K562 (cell line): Measurements from ENCODE around the gene ZSCAN22. TPM values are rescaled to one million over a fixed set of nuclear protein-coding genes. Genes with fewer than 3 reads are reported as not detected.
A peak's percentile ranks its signal among the peaks of the same experiment; 100 is the strongest.

Experiments
- CCAR2 ChIP-seq: fragments of 200-400 bp; formaldehyde crosslinking; IDR thresholded peaks from 2 replicates; pipeline ENCODE4 v1.6.1; 2017; ENCODE audit warnings: mild to moderate bottlenecking, low read depth, low read length
- CEBPB ChIP-seq: fragments of 450-650 bp; IDR thresholded peaks from 2 replicates; pipeline ENCODE4 v1.6.1; 2016; ENCODE audit warnings: missing genetic modification characterization, missing compliant biosample characterization
- DLX4 ChIP-seq: fragments of 250-450 bp; sonication (Bioruptor Pico); IDR thresholded peaks from 2 replicates; pipeline ENCODE4 v1.6.1; 2021; ENCODE audit warnings: mild to moderate bottlenecking
- HDAC8 ChIP-seq: fragments of 450-650 bp; IDR thresholded peaks from 2 replicates; pipeline ENCODE4 v1.6.1; 2016; ENCODE audit warnings: mild to moderate bottlenecking, missing genetic modification characterization, moderate library complexity, missing compliant biosample characterization
- IRF2 ChIP-seq: sonication (generic); formaldehyde crosslinking; IDR thresholded peaks from 2 replicates; pipeline ENCODE4 v1.8.1; 2022; ENCODE audit warnings: mild to moderate bottlenecking, missing genetic modification reagents
- NR2F6 ChIP-seq: fragments of 450-650 bp; formaldehyde crosslinking; IDR thresholded peaks from 2 replicates; pipeline ENCODE4 v1.4.0; 2020; ENCODE audit warnings: mild to moderate bottlenecking
- PHTF2 ChIP-seq: fragments of 250-450 bp; sonication (Bioruptor Pico); IDR thresholded peaks from 2 replicates; pipeline ENCODE4 v1.5.0; 2021; ENCODE audit warnings: mild to moderate bottlenecking
- ZBTB11 ChIP-seq, 3 experiments: fragments of 200-800 bp in 1 of 3; fragments of 250-450 bp in 1 of 3; fragments of 450-650 bp in 1 of 3; sonication (Bioruptor Pico) in 1 of 3; sonication (Bioruptor generic) in 1 of 3; formaldehyde crosslinking in 1 of 3; IDR thresholded peaks; 2 replicates each; pipeline versions ENCODE4 v1.6.1 to v1.8.0; 2016 to 2022; ENCODE audit warnings: mild to moderate bottlenecking in 2 of 3, missing genetic modification characterization in 2 of 3, missing compliant biosample characterization in 1 of 3, moderate library complexity in 1 of 3
- ZBTB40 ChIP-seq, 2 experiments: fragments of 450-650 bp in 1 of 2; sonication (generic) in 1 of 2; formaldehyde crosslinking in 1 of 2; IDR thresholded peaks; 2 replicates each; pipeline versions ENCODE4 v1.7.1 to v1.9.0; 2016 to 2022; ENCODE audit warnings: inconsistent platforms in 1 of 2, mild to moderate bottlenecking in 1 of 2, missing genetic modification reagents in 1 of 2
- ZNF445 ChIP-seq: fragments of 250-450 bp; sonication (Bioruptor Pico); IDR thresholded peaks from 2 replicates; pipeline ENCODE4 v1.4.0; 2020; ENCODE audit warnings: low read depth, mild to moderate bottlenecking, moderate library complexity
- polyA plus RNA-seq, 8 experiments: library from polyadenylated mRNA; depleted of rRNA in 4 of 8; stranded (reverse) in 5 of 8; unstranded in 3 of 8; fragments of >200 nt; fragmentation: Nextera tagmentation in 2 of 8; fragmentation: Illumina TruSeq in 1 of 8; extraction: Ambion mirVana in 2 of 8; extraction: Trizol in 1 of 8; gene quantifications; 2 replicates each; pipeline versions ENCODE4 v1.2.1 to v1.2.3, GENCODE V29; 2011 to 2014; ENCODE audit warnings: inconsistent platforms in 1 of 8, missing spikeins in 1 of 8
- total RNA-seq, 7 experiments: library from RNA; depleted of rRNA in 6 of 7; stranded (reverse); fragments of >200 nt in 6 of 7; fragmentation: Illumina TruSeq in 2 of 7; extraction: Trizol in 2 of 7; gene quantifications; 2 replicates each; pipeline versions ENCODE4 v1.2.1 to v1.2.3, GENCODE V29; 2011 to 2021; ENCODE audit warnings: low replicate concordance in 1 of 7

Gene ZSCAN22
- total and polyA plus RNA-seq, 9 of the 15 experiments (the other 6 are each of a cell fraction or from before 2014, with no cell fraction given) = 0.98 to 5.3 (median 3.0) TPM

GRCh38 chr19:58277748-58278540 is 48.9 kb upstream of the ZSCAN22 start (continued):
- TF ChIP-seq NR2F6 (no peak), CEBPB (tag) (peak; percentile 74), ZNF445 (CRISPR knock-in tag) (no peak), IRF2 (CRISPR knock-in tag) (no peak), DLX4 (CRISPR knock-in tag) (no peak), ZBTB40 (IDR thresholded peaks at IDR 0.05) (peak; percentile 21; the same call in 1 of the 2 replicates), ZBTB40 (CRISPR knock-in tag; IDR thresholded peaks at IDR 0.05) (no peak), ZBTB11 (CRISPR knock-in tag; IDR thresholded peaks at IDR 0.05) (no peak; a peak in 1 of 6 replicates), PHTF2 (CRISPR knock-in tag) (no peak), HDAC8 (0 out of 2 replicates have a peak, but pooled peaks have one; percentile 25), CCAR2 (no peak)
